K562 (cell line): ENCODE measurements around the gene VWC2L. TPM values are rescaled to one million over a fixed set of nuclear protein-coding genes. Genes with fewer than 3 reads are reported as not detected.

Experiments
- HLTF ChIP-seq: fragments of 450-650 bp; IDR thresholded peaks from 2 replicates; pipeline ENCODE4 v1.6.1; 2016
- NUFIP1 ChIP-seq: fragments of 450-650 bp; IDR thresholded peaks from 2 replicates; pipeline ENCODE4 v1.6.1; 2018; ENCODE audit not compliant: partially characterized antibody
- POLR3G ChIP-seq: IDR thresholded peaks from 2 replicates; pipeline ENCODE4 v1.6.1; 2011; ENCODE audit not compliant: insufficient read length, insufficient replicate concordance; ENCODE audit errors: extremely low read depth
- SMARCC2 ChIP-seq: fragments of 450-650 bp; IDR thresholded peaks from 2 replicates; pipeline ENCODE4 v1.6.1; 2017; ENCODE audit warnings: antibody characterized with exemption, moderate library complexity, mild to moderate bottlenecking, low read depth
- TEAD1 ChIP-seq, 2 experiments: fragments of 450-650 bp in 1 of 2; sonication (generic) in 1 of 2; formaldehyde crosslinking; IDR thresholded peaks; 2 replicates each; pipeline versions ENCODE4 v1.4.0 to v1.8.0; 2020 to 2022; ENCODE audit warnings: mild to moderate bottlenecking in 2 of 2, missing genetic modification reagents in 1 of 2
- polyA plus RNA-seq, 8 experiments: library from polyadenylated mRNA; depleted of rRNA in 4 of 8; stranded (reverse) in 5 of 8; unstranded in 3 of 8; fragments of >200 nt; fragmentation: Nextera tagmentation in 2 of 8; fragmentation: Illumina TruSeq in 1 of 8; extraction: Ambion mirVana in 2 of 8; extraction: Trizol in 1 of 8; gene quantifications; 2 replicates each; pipeline versions ENCODE4 v1.2.1 to v1.2.3, GENCODE V29; 2011 to 2014; ENCODE audit warnings: inconsistent platforms in 1 of 8, missing spikeins in 1 of 8
- total RNA-seq, 7 experiments: library from RNA; depleted of rRNA in 6 of 7; stranded (reverse); fragments of >200 nt in 6 of 7; fragmentation: Illumina TruSeq in 2 of 7; extraction: Trizol in 2 of 7; gene quantifications; 2 replicates each; pipeline versions ENCODE4 v1.2.1 to v1.2.3, GENCODE V29; 2011 to 2021; ENCODE audit warnings: low replicate concordance in 1 of 7
- TF ChIP-seq, protein P1 (sequence below): fragments of 200-800 bp; sonication (Bioruptor generic); IDR thresholded peaks from 2 replicates; pipeline ENCODE4 v1.6.1; 2016; ENCODE audit warnings: missing genetic modification characterization, missing compliant biosample characterization
- TF ChIP-seq, protein P2 (sequence below), 2 experiments: fragments of 450-650 bp; IDR thresholded peaks; 2 replicates each; pipeline ENCODE4 v1.6.1; 2016
- TF ChIP-seq, protein P3 (sequence below): fragments of 450-650 bp; IDR thresholded peaks from 2 replicates; pipeline ENCODE4 v1.6.1; 2017; ENCODE audit warnings: antibody characterized with exemption, mild to moderate bottlenecking

The VWC2L gene
- total and polyA plus RNA-seq, 9 of the 15 experiments (the other 6 are each of a cell fraction or from before 2014, with no cell fraction given) = not detected

DNA sequence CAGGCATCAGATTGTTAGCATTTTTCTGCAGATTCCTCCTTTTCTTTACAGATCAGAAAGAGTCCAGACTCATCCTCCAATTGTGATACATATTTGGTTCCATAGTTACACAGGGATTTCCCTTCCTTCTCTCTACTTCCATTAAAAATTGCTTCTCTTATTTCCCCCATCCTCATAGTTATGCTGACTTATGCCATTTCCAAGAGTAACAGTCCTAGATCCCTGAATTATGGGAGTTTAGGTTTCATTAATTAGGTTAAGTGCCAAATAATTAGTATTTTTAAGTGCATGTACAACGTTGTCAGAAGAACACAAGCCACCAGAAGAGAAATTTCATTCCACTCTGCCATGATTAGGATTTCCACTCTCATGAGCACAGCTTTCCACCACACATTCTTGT, 200.2 kb downstream of the VWC2L start (continued):
- TF ChIP-seq TEAD1 (CRISPR knock-in tag; IDR thresholded peaks at IDR 0.05) (no peak), HLTF (no peak), POLR3G (no peak), NUFIP1 (no peak), SMARCC2 (no peak)
- TF ChIP-seq, protein P1, sequence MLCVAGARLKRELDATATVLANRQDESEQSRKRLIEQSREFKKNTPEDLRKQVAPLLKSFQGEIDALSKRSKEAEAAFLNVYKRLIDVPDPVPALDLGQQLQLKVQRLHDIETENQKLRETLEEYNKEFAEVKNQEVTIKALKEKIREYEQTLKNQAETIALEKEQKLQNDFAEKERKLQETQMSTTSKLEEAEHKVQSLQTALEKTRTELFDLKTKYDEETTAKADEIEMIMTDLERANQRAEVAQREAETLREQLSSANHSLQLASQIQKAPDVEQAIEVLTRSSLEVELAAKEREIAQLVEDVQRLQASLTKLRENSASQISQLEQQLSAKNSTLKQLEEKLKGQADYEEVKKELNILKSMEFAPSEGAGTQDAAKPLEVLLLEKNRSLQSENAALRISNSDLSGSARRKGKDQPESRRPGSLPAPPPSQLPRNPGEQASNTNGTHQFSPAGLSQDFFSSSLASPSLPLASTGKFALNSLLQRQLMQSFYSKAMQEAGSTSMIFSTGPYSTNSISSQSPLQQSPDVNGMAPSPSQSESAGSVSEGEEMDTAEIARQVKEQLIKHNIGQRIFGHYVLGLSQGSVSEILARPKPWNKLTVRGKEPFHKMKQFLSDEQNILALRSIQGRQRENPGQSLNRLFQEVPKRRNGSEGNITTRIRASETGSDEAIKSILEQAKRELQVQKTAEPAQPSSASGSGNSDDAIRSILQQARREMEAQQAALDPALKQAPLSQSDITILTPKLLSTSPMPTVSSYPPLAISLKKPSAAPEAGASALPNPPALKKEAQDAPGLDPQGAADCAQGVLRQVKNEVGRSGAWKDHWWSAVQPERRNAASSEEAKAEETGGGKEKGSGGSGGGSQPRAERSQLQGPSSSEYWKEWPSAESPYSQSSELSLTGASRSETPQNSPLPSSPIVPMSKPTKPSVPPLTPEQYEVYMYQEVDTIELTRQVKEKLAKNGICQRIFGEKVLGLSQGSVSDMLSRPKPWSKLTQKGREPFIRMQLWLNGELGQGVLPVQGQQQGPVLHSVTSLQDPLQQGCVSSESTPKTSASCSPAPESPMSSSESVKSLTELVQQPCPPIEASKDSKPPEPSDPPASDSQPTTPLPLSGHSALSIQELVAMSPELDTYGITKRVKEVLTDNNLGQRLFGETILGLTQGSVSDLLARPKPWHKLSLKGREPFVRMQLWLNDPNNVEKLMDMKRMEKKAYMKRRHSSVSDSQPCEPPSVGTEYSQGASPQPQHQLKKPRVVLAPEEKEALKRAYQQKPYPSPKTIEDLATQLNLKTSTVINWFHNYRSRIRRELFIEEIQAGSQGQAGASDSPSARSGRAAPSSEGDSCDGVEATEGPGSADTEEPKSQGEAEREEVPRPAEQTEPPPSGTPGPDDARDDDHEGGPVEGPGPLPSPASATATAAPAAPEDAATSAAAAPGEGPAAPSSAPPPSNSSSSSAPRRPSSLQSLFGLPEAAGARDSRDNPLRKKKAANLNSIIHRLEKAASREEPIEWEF (CRISPR knock-in tag) = no peak
- TF ChIP-seq, protein P2, sequence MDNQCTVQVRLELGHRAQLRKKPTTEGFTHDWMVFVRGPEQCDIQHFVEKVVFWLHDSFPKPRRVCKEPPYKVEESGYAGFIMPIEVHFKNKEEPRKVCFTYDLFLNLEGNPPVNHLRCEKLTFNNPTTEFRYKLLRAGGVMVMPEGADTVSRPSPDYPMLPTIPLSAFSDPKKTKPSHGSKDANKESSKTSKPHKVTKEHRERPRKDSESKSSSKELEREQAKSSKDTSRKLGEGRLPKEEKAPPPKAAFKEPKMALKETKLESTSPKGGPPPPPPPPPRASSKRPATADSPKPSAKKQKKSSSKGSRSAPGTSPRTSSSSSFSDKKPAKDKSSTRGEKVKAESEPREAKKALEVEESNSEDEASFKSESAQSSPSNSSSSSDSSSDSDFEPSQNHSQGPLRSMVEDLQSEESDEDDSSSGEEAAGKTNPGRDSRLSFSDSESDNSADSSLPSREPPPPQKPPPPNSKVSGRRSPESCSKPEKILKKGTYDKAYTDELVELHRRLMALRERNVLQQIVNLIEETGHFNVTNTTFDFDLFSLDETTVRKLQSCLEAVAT (IDR thresholded peaks at IDR 0.05) = no peak
- TF ChIP-seq, protein P3, sequence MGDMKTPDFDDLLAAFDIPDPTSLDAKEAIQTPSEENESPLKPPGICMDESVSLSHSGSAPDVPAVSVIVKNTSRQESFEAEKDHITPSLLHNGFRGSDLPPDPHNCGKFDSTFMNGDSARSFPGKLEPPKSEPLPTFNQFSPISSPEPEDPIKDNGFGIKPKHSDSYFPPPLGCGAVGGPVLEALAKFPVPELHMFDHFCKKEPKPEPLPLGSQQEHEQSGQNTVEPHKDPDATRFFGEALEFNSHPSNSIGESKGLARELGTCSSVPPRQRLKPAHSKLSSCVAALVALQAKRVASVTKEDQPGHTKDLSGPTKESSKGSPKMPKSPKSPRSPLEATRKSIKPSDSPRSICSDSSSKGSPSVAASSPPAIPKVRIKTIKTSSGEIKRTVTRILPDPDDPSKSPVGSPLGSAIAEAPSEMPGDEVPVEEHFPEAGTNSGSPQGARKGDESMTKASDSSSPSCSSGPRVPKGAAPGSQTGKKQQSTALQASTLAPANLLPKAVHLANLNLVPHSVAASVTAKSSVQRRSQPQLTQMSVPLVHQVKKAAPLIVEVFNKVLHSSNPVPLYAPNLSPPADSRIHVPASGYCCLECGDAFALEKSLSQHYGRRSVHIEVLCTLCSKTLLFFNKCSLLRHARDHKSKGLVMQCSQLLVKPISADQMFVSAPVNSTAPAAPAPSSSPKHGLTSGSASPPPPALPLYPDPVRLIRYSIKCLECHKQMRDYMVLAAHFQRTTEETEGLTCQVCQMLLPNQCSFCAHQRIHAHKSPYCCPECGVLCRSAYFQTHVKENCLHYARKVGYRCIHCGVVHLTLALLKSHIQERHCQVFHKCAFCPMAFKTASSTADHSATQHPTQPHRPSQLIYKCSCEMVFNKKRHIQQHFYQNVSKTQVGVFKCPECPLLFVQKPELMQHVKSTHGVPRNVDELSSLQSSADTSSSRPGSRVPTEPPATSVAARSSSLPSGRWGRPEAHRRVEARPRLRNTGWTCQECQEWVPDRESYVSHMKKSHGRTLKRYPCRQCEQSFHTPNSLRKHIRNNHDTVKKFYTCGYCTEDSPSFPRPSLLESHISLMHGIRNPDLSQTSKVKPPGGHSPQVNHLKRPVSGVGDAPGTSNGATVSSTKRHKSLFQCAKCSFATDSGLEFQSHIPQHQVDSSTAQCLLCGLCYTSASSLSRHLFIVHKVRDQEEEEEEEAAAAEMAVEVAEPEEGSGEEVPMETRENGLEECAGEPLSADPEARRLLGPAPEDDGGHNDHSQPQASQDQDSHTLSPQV = no peak
